Measurements from ENCODE around the gene WDR35.
A peak's percentile ranks its signal among the peaks of the same experiment; 100 is the strongest.

The WDR35 gene

DNA sequence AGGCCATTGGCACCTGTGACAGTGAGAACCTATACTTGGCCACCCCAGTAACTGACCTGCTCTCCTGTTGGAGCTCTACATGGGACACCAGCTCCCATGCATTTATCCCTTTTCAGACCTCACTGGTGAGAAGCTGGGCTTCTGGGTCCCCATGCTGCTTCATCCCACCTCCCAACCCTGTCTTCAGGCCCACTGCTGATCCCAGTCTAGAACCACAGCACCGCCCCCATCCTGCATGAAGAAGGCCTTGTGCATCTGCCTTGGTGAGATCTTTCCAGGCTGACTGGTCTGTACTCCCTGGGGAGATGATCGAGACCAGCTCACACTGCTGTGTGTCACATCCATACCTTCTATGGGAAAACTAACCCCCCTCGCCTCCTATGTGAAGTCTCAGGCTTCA is 110.8 kb downstream of the WDR35 start:
- Histone ChIP-seq H3K79me1 (replicated peaks; ENCODE audit: low read length, poor library complexity, severe bottlenecking) (no peaks in the 10 kb centered on the region), H3K36me3 (ENCODE audit: control insufficient read depth in 1 of 2, insufficient read depth in 2 of 2, low read depth in 1 of 2, low read length in 2 of 2) (peaks cover 0 to 5% of the 10 kb centered on the region in 2 experiments), H3K9ac (ENCODE audit: low read length) (no peak overlapping the region), H3K4me1 (ENCODE audit: control insufficient read depth, insufficient read depth, low read depth, low read length) (no peaks in the 10 kb centered on the region), H3K14ac (ENCODE audit: low read length in 2 of 2) (peak overlapping the region in 1 of 2 experiments; percentile 11), H4K8ac (ENCODE audit: low read length) (no peak overlapping the region), H2AFZ (ENCODE audit: low read depth, low read length) (no peak overlapping the region), H3K4me3 (ENCODE audit: insufficient read depth in 1 of 2, low read depth in 1 of 2, low read length in 2 of 2) (no peak overlapping the region), H2BK12ac (ENCODE audit: low read length in 2 of 2) (no peak overlapping the region), H2BK15ac (ENCODE audit: low read depth, poor library complexity, severe bottlenecking) (no peak overlapping the region), H3K9me3 (ENCODE audit: control insufficient read depth, low read length) (no peaks in the 10 kb centered on the region), H2BK120ac (ENCODE audit: low read depth, low read length) (no peak overlapping the region), H3K4me2 (ENCODE audit: low read length, poor library complexity, severe bottlenecking) (no peak overlapping the region), H3K27ac (ENCODE audit: low read length, poor library complexity, severe bottlenecking) (no peak overlapping the region), H2BK5ac (ENCODE audit: low read depth, low read length, poor library complexity, severe bottlenecking) (no peak overlapping the region), H2AK5ac (ENCODE audit: low read length, severe bottlenecking) (no peak overlapping the region), H3K4ac (ENCODE audit: low read depth in 1 of 2, low read length in 2 of 2) (no peak overlapping the region), H3K23ac (ENCODE audit: low read length in 2 of 2) (no peak overlapping the region), H3K18ac (ENCODE audit: low read depth in 1 of 2, low read length in 2 of 2) (no peak overlapping the region), H3K27me3 (ENCODE audit: control insufficient read depth in 1 of 2, insufficient read depth in 1 of 2, low read length in 2 of 2) (no peaks in the 10 kb centered on the region), H4K91ac (ENCODE audit: low read length) (no peak overlapping the region)
- WGBS: 85% methylated on average over 3 of the region's 3 CpGs
- no peak for DNase-seq

DNA sequence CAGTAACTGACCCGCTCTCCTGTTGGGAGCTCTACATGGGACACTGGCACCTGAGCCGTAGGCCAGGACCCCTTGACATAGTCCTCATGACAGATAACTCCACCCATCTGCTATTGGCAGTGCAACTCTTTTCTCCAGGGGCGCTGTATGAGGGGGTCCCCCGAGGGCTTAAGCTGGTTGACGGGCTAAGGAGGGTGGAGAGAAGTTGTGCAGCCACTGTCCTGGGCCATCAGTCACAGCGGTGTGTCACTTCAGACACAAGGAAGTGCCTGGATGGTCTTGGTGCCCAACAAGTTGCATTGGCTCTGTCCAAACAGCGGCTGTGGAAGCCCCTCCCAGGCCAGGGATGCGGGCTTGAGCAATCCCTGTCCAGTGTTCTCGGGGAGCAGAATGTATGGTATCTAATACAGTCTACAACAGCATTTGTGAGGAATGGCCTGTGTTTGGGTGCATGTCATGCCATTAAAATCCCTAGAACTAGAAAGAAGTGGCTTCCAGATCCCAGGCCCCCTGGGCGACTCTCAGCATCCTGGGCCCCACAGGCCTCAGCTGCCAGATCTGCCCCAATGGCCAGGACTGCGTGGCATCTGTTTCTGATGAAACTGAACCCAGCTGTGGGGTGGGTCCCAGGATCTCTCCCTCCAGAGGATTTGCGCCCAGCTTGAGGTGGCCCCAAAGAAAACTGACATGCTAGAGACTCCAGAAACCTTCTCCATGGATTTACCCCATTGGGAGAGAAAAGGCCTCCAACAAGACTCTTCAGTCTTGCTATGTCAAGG is 111.4 kb downstream of the WDR35 start:
- Histone ChIP-seq H3K14ac (ENCODE audit: low read length in 2 of 2) (no peak overlapping the region), H3K4ac (ENCODE audit: low read depth in 1 of 2, low read length in 2 of 2) (no peak overlapping the region), H4K8ac (ENCODE audit: low read length) (no peak overlapping the region), H3K27me3 (ENCODE audit: control insufficient read depth in 1 of 2, insufficient read depth in 1 of 2, low read length in 2 of 2) (no peaks in the 10 kb centered on the region), H2BK120ac (ENCODE audit: low read depth, low read length) (no peak overlapping the region), H2BK12ac (ENCODE audit: low read length in 2 of 2) (no peak overlapping the region), H2BK5ac (ENCODE audit: low read depth, low read length, poor library complexity, severe bottlenecking) (no peak overlapping the region), H3K9ac (ENCODE audit: low read length) (no peak overlapping the region), H3K4me2 (ENCODE audit: low read length, poor library complexity, severe bottlenecking) (no peak overlapping the region), H2AK5ac (ENCODE audit: low read length, severe bottlenecking) (no peak overlapping the region), H4K91ac (ENCODE audit: low read length) (no peak overlapping the region), H3K79me1 (replicated peaks; ENCODE audit: low read length, poor library complexity, severe bottlenecking) (no peaks in the 10 kb centered on the region), H3K9me3 (ENCODE audit: control insufficient read depth, low read length) (no peaks in the 10 kb centered on the region), H2BK15ac (ENCODE audit: low read depth, poor library complexity, severe bottlenecking) (no peak overlapping the region), H3K4me1 (ENCODE audit: control insufficient read depth, insufficient read depth, low read depth, low read length) (no peaks in the 10 kb centered on the region), H3K23ac (ENCODE audit: low read length in 2 of 2) (no peak overlapping the region), H2AFZ (ENCODE audit: low read depth, low read length) (no peak overlapping the region), H3K18ac (ENCODE audit: low read depth in 1 of 2, low read length in 2 of 2) (no peak overlapping the region), H3K27ac (ENCODE audit: low read length, poor library complexity, severe bottlenecking) (no peak overlapping the region), H3K36me3 (ENCODE audit: control insufficient read depth in 1 of 2, insufficient read depth in 2 of 2, low read depth in 1 of 2, low read length in 2 of 2) (peaks cover 0 to 5% of the 10 kb centered on the region in 2 experiments), H3K4me3 (ENCODE audit: insufficient read depth in 1 of 2, low read depth in 1 of 2, low read length in 2 of 2) (no peak overlapping the region)
- WGBS: 82% methylated on average over 12 of the region's 12 CpGs
- no peak for DNase-seq

DNA sequence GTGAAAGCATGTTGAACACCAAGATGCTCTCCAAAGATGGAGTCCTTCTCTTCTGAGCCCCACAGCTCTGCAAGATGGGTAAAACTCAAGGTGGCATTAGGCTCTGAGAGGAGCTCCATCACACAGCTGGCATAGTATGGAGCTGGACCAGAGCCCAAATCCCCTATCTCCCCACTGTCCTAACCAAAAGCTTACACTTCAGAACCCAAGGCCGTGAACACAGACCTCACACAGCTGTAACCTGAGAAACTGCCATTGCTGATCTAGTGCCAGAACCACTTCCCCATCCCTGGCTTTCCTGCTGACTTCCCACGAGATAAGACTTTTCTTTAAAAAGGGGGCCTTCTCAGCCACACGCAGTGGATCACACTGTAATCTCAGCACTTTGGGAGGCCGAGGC is 113.2 kb downstream of the WDR35 start:
- Histone ChIP-seq H3K27me3 (ENCODE audit: control insufficient read depth in 1 of 2, insufficient read depth in 1 of 2, low read length in 2 of 2) (no peaks in the 10 kb centered on the region), H3K4me3 (ENCODE audit: insufficient read depth in 1 of 2, low read depth in 1 of 2, low read length in 2 of 2) (no peak overlapping the region), H2BK120ac (ENCODE audit: low read depth, low read length) (no peak overlapping the region), H2BK12ac (ENCODE audit: low read length in 2 of 2) (no peak overlapping the region), H3K4ac (ENCODE audit: low read depth in 1 of 2, low read length in 2 of 2) (no peak overlapping the region), H2BK5ac (ENCODE audit: low read depth, low read length, poor library complexity, severe bottlenecking) (no peak overlapping the region), H3K9ac (ENCODE audit: low read length) (no peak overlapping the region), H3K79me1 (replicated peaks; ENCODE audit: low read length, poor library complexity, severe bottlenecking) (no peaks in the 10 kb centered on the region), H2AFZ (ENCODE audit: low read depth, low read length) (no peak overlapping the region), H3K18ac (ENCODE audit: low read depth in 1 of 2, low read length in 2 of 2) (no peak overlapping the region), H3K27ac (ENCODE audit: low read length, poor library complexity, severe bottlenecking) (no peak overlapping the region), H2AK5ac (ENCODE audit: low read length, severe bottlenecking) (no peak overlapping the region), H3K14ac (ENCODE audit: low read length in 2 of 2) (no peak overlapping the region), H3K9me3 (ENCODE audit: control insufficient read depth, low read length) (no peaks in the 10 kb centered on the region), H3K4me1 (ENCODE audit: control insufficient read depth, insufficient read depth, low read depth, low read length) (no peaks in the 10 kb centered on the region), H3K36me3 (ENCODE audit: control insufficient read depth in 1 of 2, insufficient read depth in 2 of 2, low read depth in 1 of 2, low read length in 2 of 2) (peaks cover 3 to 5% of the 10 kb centered on the region in 2 experiments), H3K4me2 (ENCODE audit: low read length, poor library complexity, severe bottlenecking) (no peak overlapping the region), H2BK15ac (ENCODE audit: low read depth, poor library complexity, severe bottlenecking) (no peak overlapping the region), H4K8ac (ENCODE audit: low read length) (no peak overlapping the region), H4K91ac (ENCODE audit: low read length) (no peak overlapping the region), H3K23ac (ENCODE audit: low read length in 2 of 2) (no peak overlapping the region)
- DNase-seq: no peak
- 90% methylated on average over 4 of the region's 4 CpGs for WGBS

DNA sequence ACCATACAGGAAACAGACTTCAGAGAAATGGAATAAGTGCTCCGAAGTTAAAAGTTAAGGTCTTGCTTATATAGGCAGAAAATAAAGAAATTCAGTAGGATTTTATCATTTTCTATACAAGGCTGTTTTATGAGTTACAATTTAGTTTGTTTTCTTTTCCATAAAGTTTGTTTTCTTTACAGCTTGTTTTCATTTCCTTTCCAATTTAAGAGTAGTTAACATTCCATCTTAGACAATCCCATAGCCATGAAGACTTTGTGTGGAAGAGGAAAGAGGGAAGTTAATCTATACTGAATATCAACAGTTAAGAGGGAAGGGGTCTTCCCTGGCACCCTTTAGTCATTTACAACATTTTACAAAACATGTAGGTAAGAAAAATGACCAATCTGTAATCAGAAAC is 114.6 kb downstream of the WDR35 start:
- no peaks in the 10 kb centered on the region for H3K27me3 ChIP-seq (ENCODE audit: control insufficient read depth in 1 of 2, insufficient read depth in 1 of 2, low read length in 2 of 2)
- no peaks in the 10 kb centered on the region for H3K4me1 ChIP-seq (ENCODE audit: control insufficient read depth, insufficient read depth, low read depth, low read length)
- H3K4ac ChIP-seq (ENCODE audit: low read depth in 1 of 2, low read length in 2 of 2): no peak overlapping the region
- no peaks in the 10 kb centered on the region for H3K79me1 ChIP-seq (replicated peaks; ENCODE audit: low read length, poor library complexity, severe bottlenecking)
- H3K4me3 ChIP-seq (ENCODE audit: insufficient read depth in 1 of 2, low read depth in 1 of 2, low read length in 2 of 2): no peak overlapping the region
- H2BK120ac ChIP-seq (ENCODE audit: low read depth, low read length): no peak overlapping the region
- 100% methylated on average over 1 of the region's 1 CpG for WGBS
- H2AK5ac ChIP-seq (ENCODE audit: low read length, severe bottlenecking): no peak overlapping the region
- H3K9me3 ChIP-seq (ENCODE audit: control insufficient read depth, low read length): no peaks in the 10 kb centered on the region
- H3K9ac ChIP-seq (ENCODE audit: low read length): no peak overlapping the region
- H2BK5ac ChIP-seq (ENCODE audit: low read depth, low read length, poor library complexity, severe bottlenecking): no peak overlapping the region
- no peak overlapping the region for H3K27ac ChIP-seq (ENCODE audit: low read length, poor library complexity, severe bottlenecking)
- no peak overlapping the region for H2BK12ac ChIP-seq (ENCODE audit: low read length in 2 of 2)
- no peak for DNase-seq
- H3K36me3 ChIP-seq (ENCODE audit: control insufficient read depth in 1 of 2, insufficient read depth in 2 of 2, low read depth in 1 of 2, low read length in 2 of 2): peaks cover 3 to 5% of the 10 kb centered on the region in 2 experiments
- no peak overlapping the region for H3K4me2 ChIP-seq (ENCODE audit: low read length, poor library complexity, severe bottlenecking)
- no peak overlapping the region for H4K8ac ChIP-seq (ENCODE audit: low read length)
- no peak overlapping the region for H2BK15ac ChIP-seq (ENCODE audit: low read depth, poor library complexity, severe bottlenecking)
- no peak overlapping the region for H2AFZ ChIP-seq (ENCODE audit: low read depth, low read length)
- H3K14ac ChIP-seq (ENCODE audit: low read length in 2 of 2): no peak overlapping the region
- no peak overlapping the region for H3K23ac ChIP-seq (ENCODE audit: low read length in 2 of 2)
- no peak overlapping the region for H3K18ac ChIP-seq (ENCODE audit: low read depth in 1 of 2, low read length in 2 of 2)
- H4K91ac ChIP-seq (ENCODE audit: low read length): no peak overlapping the region
